HG03045 (cell line): ENCODE measurements around the gene NOXO1.
A peak's percentile ranks its signal among the peaks of the same experiment; 100 is the strongest.

ENCODE experiments used
- ATAC-seq: cut with Tn5 transposase; IDR thresholded peaks from one replicate; pipeline ENCODE4 v1.9.1; 2021; ENCODE audit warnings: mild to moderate bottlenecking, moderate library complexity; ENCODE audit not compliant: unreplicated experiment

NOXO1 gene

GRCh38 chr16:1981398-1981836 is at the start of gene NOXO1:
NOXO1 (minus strand) TSS chr16:1981469; CDS start chr16:1981179, 290 bp downstream.
- ATAC-seq = no peak

- no peak for ATAC-seq
These were observed 48.8 kb upstream of the NOXO1 start for GRCh38 chr16:2030036-2030435.

- ATAC-seq = no peak
These were observed 48.1 kb upstream of the NOXO1 start for GRCh38 chr16:2029350-2029749.

- no peak for ATAC-seq
These were observed 47.5 kb upstream of the NOXO1 start for GRCh38 chr16:2028620-2029220.

GRCh38 chr16:2028146-2028545 is 46.9 kb upstream of the NOXO1 start:
- no peak for ATAC-seq

- ATAC-seq = no peak
These were observed 46.0 kb upstream of the NOXO1 start for GRCh38 chr16:2027024-2028010.

- no peak for ATAC-seq
These were observed 45.3 kb upstream of the NOXO1 start, which contains the start of gene NHERF2 for GRCh38 chr16:2026461-2027023. NHERF2 (plus strand) TSS chr16:2026902; CDS start chr16:2027006, 104 bp downstream.

GRCh38 chr16:2025878-2026460 is 44.7 kb upstream of the NOXO1 start:
- no peak for ATAC-seq

GRCh38 chr16:2025251-2025650 is 44.0 kb upstream of the NOXO1 start:
- no peak for ATAC-seq

GRCh38 chr16:2024032-2024420 is 42.8 kb upstream of the NOXO1 start:
- ATAC-seq = no peak

GRCh38 chr16:2023092-2024031 is 42.1 kb upstream of the NOXO1 start:
- peak; percentile 73 for ATAC-seq

GRCh38 chr16:2022723-2023091 is 41.4 kb upstream of the NOXO1 start:
- peak; percentile 4 for ATAC-seq

- no peak for ATAC-seq
These were observed 38.9 kb upstream of the NOXO1 start for GRCh38 chr16:2019921-2020831.

- no peak for ATAC-seq
These were observed 38.2 kb upstream of the NOXO1 start, which contains the start of gene NPW for GRCh38 chr16:2019518-2019920. NPW (plus strand) TSS chr16:2019785.

GRCh38 chr16:2016407-2016922 is 35.2 kb upstream of the NOXO1 start:
- ATAC-seq = no peak

- no peak for ATAC-seq
These were observed 34.6 kb upstream of the NOXO1 start for GRCh38 chr16:2015947-2016208.

GRCh38 chr16:2015117-2015946 is 34.1 kb upstream of the NOXO1 start:
- no peak for ATAC-seq

- ATAC-seq = no peak
These were observed 32.3 kb upstream of the NOXO1 start for GRCh38 chr16:2013527-2013926.
